OCI-LY7 (cell line): ENCODE data around the gene BDKRB1.

ENCODE experiments used
- EZH2phosphoT487 ChIP-seq: fragments of 200-600 bp; sonication (generic); IDR thresholded peaks from 2 replicates; pipeline ENCODE4 v1.6.1; 2018; ENCODE audit warnings: low read depth, borderline replicate concordance, mild to moderate bottlenecking, mixed run types, antibody characterized with exemption, low read length, moderate library complexity, mixed read lengths
- TF ChIP-seq, protein P1 (sequence below): fragments of 200-600 bp; sonication (generic); conservative IDR thresholded peaks from 2 replicates; pipeline ENCODE4 v1.5.1; 2014; ENCODE audit warnings: mild to moderate bottlenecking, antibody characterized with exemption, low read length, moderate library complexity, mixed read lengths

- TF ChIP-seq, protein P1, sequence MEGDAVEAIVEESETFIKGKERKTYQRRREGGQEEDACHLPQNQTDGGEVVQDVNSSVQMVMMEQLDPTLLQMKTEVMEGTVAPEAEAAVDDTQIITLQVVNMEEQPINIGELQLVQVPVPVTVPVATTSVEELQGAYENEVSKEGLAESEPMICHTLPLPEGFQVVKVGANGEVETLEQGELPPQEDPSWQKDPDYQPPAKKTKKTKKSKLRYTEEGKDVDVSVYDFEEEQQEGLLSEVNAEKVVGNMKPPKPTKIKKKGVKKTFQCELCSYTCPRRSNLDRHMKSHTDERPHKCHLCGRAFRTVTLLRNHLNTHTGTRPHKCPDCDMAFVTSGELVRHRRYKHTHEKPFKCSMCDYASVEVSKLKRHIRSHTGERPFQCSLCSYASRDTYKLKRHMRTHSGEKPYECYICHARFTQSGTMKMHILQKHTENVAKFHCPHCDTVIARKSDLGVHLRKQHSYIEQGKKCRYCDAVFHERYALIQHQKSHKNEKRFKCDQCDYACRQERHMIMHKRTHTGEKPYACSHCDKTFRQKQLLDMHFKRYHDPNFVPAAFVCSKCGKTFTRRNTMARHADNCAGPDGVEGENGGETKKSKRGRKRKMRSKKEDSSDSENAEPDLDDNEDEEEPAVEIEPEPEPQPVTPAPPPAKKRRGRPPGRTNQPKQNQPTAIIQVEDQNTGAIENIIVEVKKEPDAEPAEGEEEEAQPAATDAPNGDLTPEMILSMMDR, result no peak
- TF ChIP-seq EZH2phosphoT487, result no peak
These were observed 18.1 kb downstream of the BDKRB1 start for GRCh38 chr14:96274122-96274521.
